HL-60 (cell line): ENCODE data around the gene CEP89.

Experiments
- DNase-seq, 2 experiments: peaks; one replicate each; pipeline ENCODE4 v3.0.0-alpha.2; 2010 to 2020; ENCODE audit warnings: low read depth in 1 of 2, low spot score in 1 of 2
- H3K27ac ChIP-seq: fragments of 250-450 bp; sonication (Bioruptor Pico); replicated peaks from 2 replicates; pipeline ENCODE4 v1.5.1; 2020; ENCODE audit warnings: mild to moderate bottlenecking, moderate library complexity
- H3K27me3 ChIP-seq: fragments of 250-450 bp; sonication (Bioruptor Pico); 2 replicates; pipeline ENCODE4 v1.5.1; 2021; ENCODE audit warnings: mild to moderate bottlenecking, moderate library complexity; ENCODE audit not compliant: insufficient read depth, poor library complexity, severe bottlenecking
- H3K4me3 ChIP-seq: replicated peaks from 2 replicates; pipeline ENCODE4 v1.5.1; 2011; ENCODE audit warnings: mild to moderate bottlenecking, control low read depth, low read length; ENCODE audit not compliant: insufficient read depth
- GABPA ChIP-seq: IDR thresholded peaks from 2 replicates; pipeline ENCODE4 v1.6.1; 2012; ENCODE audit warnings: low read depth
- POLR2AphosphoS5 ChIP-seq: IDR thresholded peaks from 2 replicates; pipeline ENCODE4 v1.6.1; 2012; ENCODE audit warnings: low read depth
- SPI1 ChIP-seq: IDR thresholded peaks from 2 replicates; pipeline ENCODE4 v1.6.1; 2012; ENCODE audit warnings: low read depth, mild to moderate bottlenecking, borderline replicate concordance
- TF ChIP-seq, protein P1 (sequence below): IDR thresholded peaks from one replicate; pipeline ENCODE4 v1.5.1; 2011; ENCODE audit warnings: low read length, control low read depth, inconsistent platforms; ENCODE audit not compliant: insufficient read depth
- TF ChIP-seq, protein P2 (sequence below): IDR thresholded peaks from 2 replicates; pipeline ENCODE4 v1.6.1; 2012; ENCODE audit warnings: low read depth; ENCODE audit not compliant: insufficient replicate concordance

The CEP89 gene

DNA sequence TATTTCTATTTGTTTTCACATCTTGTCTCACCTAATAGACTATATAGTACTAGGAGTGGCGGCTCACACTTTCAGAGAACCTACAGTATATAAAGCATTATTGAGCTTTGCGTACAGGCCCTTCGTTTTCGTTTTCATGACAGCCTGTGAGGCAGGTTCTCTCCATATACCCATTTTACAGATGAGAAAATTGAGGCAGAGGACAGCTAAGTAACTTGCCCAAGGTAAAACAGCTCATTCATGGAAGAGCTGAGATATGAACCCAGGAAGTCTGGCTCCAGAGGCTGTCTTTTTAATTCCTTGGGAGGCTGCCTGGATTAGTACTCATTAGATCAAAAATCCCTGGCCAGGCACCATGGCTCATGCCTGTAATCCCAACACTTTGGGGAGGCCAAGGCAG is 29.2 kb upstream of the CEP89 start:
- TF ChIP-seq, protein P1, sequence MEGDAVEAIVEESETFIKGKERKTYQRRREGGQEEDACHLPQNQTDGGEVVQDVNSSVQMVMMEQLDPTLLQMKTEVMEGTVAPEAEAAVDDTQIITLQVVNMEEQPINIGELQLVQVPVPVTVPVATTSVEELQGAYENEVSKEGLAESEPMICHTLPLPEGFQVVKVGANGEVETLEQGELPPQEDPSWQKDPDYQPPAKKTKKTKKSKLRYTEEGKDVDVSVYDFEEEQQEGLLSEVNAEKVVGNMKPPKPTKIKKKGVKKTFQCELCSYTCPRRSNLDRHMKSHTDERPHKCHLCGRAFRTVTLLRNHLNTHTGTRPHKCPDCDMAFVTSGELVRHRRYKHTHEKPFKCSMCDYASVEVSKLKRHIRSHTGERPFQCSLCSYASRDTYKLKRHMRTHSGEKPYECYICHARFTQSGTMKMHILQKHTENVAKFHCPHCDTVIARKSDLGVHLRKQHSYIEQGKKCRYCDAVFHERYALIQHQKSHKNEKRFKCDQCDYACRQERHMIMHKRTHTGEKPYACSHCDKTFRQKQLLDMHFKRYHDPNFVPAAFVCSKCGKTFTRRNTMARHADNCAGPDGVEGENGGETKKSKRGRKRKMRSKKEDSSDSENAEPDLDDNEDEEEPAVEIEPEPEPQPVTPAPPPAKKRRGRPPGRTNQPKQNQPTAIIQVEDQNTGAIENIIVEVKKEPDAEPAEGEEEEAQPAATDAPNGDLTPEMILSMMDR: no peak
- TF ChIP-seq SPI1: no peak
- TF ChIP-seq, protein P2, sequence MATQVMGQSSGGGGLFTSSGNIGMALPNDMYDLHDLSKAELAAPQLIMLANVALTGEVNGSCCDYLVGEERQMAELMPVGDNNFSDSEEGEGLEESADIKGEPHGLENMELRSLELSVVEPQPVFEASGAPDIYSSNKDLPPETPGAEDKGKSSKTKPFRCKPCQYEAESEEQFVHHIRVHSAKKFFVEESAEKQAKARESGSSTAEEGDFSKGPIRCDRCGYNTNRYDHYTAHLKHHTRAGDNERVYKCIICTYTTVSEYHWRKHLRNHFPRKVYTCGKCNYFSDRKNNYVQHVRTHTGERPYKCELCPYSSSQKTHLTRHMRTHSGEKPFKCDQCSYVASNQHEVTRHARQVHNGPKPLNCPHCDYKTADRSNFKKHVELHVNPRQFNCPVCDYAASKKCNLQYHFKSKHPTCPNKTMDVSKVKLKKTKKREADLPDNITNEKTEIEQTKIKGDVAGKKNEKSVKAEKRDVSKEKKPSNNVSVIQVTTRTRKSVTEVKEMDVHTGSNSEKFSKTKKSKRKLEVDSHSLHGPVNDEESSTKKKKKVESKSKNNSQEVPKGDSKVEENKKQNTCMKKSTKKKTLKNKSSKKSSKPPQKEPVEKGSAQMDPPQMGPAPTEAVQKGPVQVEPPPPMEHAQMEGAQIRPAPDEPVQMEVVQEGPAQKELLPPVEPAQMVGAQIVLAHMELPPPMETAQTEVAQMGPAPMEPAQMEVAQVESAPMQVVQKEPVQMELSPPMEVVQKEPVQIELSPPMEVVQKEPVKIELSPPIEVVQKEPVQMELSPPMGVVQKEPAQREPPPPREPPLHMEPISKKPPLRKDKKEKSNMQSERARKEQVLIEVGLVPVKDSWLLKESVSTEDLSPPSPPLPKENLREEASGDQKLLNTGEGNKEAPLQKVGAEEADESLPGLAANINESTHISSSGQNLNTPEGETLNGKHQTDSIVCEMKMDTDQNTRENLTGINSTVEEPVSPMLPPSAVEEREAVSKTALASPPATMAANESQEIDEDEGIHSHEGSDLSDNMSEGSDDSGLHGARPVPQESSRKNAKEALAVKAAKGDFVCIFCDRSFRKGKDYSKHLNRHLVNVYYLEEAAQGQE: no peak
- TF ChIP-seq POLR2AphosphoS5: no peak
- TF ChIP-seq GABPA: no peak
- Histone ChIP-seq H3K27ac (no peak overlapping the region), H3K27me3 (no peaks in the 10 kb centered on the region), H3K4me3 (no peak overlapping the region)
- DNase-seq: no peak

DNA sequence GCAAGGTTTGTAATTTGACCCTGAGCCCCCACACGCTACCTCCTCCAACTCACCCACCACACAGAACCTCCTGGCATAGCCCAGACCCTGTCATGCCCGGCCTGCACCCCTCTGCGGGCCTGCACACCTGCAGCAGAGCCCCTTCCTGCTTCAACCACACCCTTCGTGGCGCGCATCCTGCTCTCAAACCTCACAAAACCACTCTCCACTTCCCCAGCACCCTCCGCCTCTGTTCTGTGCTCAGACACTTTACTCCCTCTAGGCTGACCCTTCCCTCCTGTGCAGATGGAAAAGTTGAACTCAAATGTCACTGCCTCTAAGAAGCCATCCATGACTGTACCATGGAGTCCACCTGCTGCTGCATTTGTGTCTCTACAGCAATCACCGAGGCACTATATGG is 28.8 kb upstream of the CEP89 start:
- Histone ChIP-seq H3K27me3 (no peaks in the 10 kb centered on the region), H3K4me3 (no peak overlapping the region), H3K27ac (no peak overlapping the region)
- TF ChIP-seq POLR2AphosphoS5 (no peak), SPI1 (no peak), GABPA (no peak)
- TF ChIP-seq, protein P2: no peak
- TF ChIP-seq, protein P1: no peak
- DNase-seq: no peak

DNA sequence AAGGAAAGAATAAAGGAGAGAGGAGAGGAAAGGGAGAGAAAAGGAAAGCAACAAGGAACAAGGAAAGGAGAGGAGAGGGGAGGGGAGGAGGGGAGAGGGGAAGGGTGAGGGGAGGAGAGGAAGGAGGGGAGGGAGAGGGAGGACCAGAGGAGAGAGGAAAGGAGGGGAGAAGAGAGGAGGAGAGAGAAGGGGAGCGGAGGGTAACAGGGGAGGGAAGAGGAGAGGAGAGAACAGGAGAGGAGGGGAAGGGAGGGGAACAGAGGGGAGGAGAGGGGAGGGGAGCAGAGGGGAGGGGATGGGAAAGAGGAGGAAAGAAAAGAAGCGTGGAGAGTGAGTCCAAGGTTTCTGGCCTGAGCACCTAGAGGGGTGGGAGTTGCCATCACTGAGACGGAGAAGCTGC is 27.0 kb upstream of the CEP89 start:
- no peak for DNase-seq
- Histone ChIP-seq H3K4me3 (no peak overlapping the region), H3K27me3 (no peaks in the 10 kb centered on the region), H3K27ac (no peak overlapping the region)
- TF ChIP-seq, protein P1: no peak
- TF ChIP-seq POLR2AphosphoS5 (no peak), SPI1 (no peak), GABPA (no peak)
- TF ChIP-seq, protein P2: no peak
